Nephron progenitor cell (in vitro differentiated cells): ENCODE results near the gene LRRC10B.
"Not testable (repeated sequence)": the region's sequence is repeated elsewhere in the genome, so short reads cannot be mapped to it uniquely, and the experiment has no call there.

Source experiments
- DNase-seq: peaks from one replicate; pipeline ENCODE4 v3.0.0; 2021
- H3K27ac Mint-ChIP-seq: 2 replicates; pipeline ENCODE4 v1.8.0; 2021; ENCODE audit warnings: mild to moderate bottlenecking, moderate library complexity, mixed read lengths
- H3K27me3 Mint-ChIP-seq: 2 replicates; pipeline ENCODE4 v1.8.0; 2021; ENCODE audit warnings: mild to moderate bottlenecking, low read depth, mixed read lengths; ENCODE audit not compliant: poor library complexity
- H3K36me3 Mint-ChIP-seq: 2 replicates; pipeline ENCODE4 v1.8.0; 2021; ENCODE audit warnings: low read depth, mixed read lengths
- H3K4me1 Mint-ChIP-seq: 2 replicates; pipeline ENCODE4 v1.8.0; 2021; ENCODE audit warnings: mixed read lengths
- H3K4me3 Mint-ChIP-seq: 2 replicates; pipeline ENCODE4 v1.8.0; 2021; ENCODE audit warnings: mild to moderate bottlenecking, moderate library complexity, mixed read lengths
- H3K9me3 Mint-ChIP-seq: 2 replicates; pipeline ENCODE4 v1.8.0; 2021; ENCODE audit warnings: mild to moderate bottlenecking, moderate library complexity, mixed read lengths
- TF ChIP-seq, protein P1 (sequence below): fragments of 200-600 bp; sonication (generic); IDR thresholded peaks from 2 replicates; pipeline ENCODE4 v1.5.0; 2021; ENCODE audit warnings: antibody characterized with exemption

LRRC10B gene

GRCh38 chr11:61477727-61478148 is 30.8 kb upstream of the LRRC10B start:
- peaks cover 32% of the 10 kb centered on the region for H3K4me1 Mint-ChIP-seq

GRCh38 chr11:61479360-61480058 is 29.0 kb upstream of the LRRC10B start:
- H3K36me3 Mint-ChIP-seq, H3K9me3 Mint-ChIP-seq, H3K27ac Mint-ChIP-seq, DNase-seq, H3K4me3 Mint-ChIP-seq, H3K27me3 Mint-ChIP-seq: not testable (repeated sequence)
- H3K4me1 Mint-ChIP-seq = peaks cover 49% of the 10 kb centered on the region

More at GRCh38 chr11:61477727-61478148, 30.8 kb upstream of the LRRC10B start:
- peaks cover 15% of the 10 kb centered on the region for H3K36me3 Mint-ChIP-seq
- H3K9me3 Mint-ChIP-seq = no peaks in the 10 kb centered on the region
- TF ChIP-seq, protein P1, sequence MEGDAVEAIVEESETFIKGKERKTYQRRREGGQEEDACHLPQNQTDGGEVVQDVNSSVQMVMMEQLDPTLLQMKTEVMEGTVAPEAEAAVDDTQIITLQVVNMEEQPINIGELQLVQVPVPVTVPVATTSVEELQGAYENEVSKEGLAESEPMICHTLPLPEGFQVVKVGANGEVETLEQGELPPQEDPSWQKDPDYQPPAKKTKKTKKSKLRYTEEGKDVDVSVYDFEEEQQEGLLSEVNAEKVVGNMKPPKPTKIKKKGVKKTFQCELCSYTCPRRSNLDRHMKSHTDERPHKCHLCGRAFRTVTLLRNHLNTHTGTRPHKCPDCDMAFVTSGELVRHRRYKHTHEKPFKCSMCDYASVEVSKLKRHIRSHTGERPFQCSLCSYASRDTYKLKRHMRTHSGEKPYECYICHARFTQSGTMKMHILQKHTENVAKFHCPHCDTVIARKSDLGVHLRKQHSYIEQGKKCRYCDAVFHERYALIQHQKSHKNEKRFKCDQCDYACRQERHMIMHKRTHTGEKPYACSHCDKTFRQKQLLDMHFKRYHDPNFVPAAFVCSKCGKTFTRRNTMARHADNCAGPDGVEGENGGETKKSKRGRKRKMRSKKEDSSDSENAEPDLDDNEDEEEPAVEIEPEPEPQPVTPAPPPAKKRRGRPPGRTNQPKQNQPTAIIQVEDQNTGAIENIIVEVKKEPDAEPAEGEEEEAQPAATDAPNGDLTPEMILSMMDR = peak; percentile 91
- H3K27ac Mint-ChIP-seq = no peak overlapping the region
- peaks cover 4% of the 10 kb centered on the region for H3K27me3 Mint-ChIP-seq
- no peak overlapping the region for H3K4me3 Mint-ChIP-seq
- peak; percentile 84 for DNase-seq

GRCh38 chr11:61480261-61480993 is 28.1 kb upstream of the LRRC10B start:
- Mint-ChIP-seq H3K27me3 (peaks cover 7% of the 10 kb centered on the region), H3K36me3 (no peaks in the 10 kb centered on the region), H3K27ac (peak overlapping the region; percentile 40), H3K4me3 (peak overlapping the region; percentile 39), H3K9me3 (no peaks in the 10 kb centered on the region), H3K4me1 (peaks cover 58% of the 10 kb centered on the region)
- TF ChIP-seq, protein P1 = no peak
- no peak for DNase-seq

GRCh38 chr11:61480994-61481335 is 27.6 kb upstream of the LRRC10B start:
- DNase-seq = peak; percentile 89
- Mint-ChIP-seq H3K9me3 (no peaks in the 10 kb centered on the region), H3K27me3 (peaks cover 7% of the 10 kb centered on the region), H3K36me3 (no peaks in the 10 kb centered on the region), H3K4me1 (peaks cover 62% of the 10 kb centered on the region), H3K27ac (peak overlapping the region; percentile 96), H3K4me3 (peak overlapping the region; percentile 43)
- TF ChIP-seq, protein P1 = no peak

DNA sequence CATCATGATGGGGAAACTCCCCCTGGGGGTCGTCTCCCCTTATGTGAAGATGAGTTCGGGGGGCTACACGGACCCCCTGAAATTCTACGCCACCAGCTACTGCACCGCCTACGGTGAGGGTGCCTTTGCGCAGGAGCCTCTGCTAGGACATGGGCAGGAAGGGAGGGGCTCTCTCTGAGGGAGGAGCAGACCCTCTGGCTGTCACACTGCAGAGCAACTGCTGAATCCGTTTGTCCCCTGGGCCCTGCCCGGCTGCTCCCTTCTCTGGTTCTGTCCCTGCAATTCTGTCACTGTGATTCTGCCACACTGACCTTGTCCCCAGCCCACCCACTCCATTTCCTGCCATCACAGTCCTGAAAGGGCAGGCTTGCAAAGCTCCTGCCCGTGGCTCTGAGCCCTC is 26.7 kb upstream of the LRRC10B start:
- Mint-ChIP-seq H3K4me1 (peaks cover 70% of the 10 kb centered on the region), H3K27me3 (peaks cover 7% of the 10 kb centered on the region), H3K36me3 (no peaks in the 10 kb centered on the region), H3K9me3 (no peaks in the 10 kb centered on the region), H3K27ac (peak overlapping the region; percentile 66), H3K4me3 (peak overlapping the region; percentile 62)
- TF ChIP-seq, protein P1 = no peak
- peak; percentile 28 for DNase-seq

DNA sequence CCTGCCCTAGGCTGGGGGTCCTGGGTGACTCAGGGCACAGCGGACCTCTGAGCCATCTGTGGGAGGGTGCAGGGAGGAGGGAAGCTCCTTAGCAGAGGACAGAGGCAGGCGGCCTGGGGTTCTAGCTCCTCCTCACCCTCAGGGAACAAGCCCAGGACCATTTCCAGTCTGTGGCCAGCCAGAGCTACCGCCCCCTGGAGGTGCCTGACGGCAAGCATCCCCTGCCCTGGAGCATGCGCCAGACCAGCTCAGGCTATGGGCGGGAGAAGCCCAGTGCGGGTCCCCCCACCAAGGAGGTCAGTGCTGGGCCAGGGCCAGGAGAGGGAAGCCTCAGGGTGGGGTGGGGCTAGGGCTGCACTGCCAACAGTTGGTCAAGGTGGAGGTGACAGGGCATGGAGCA is 26.0 kb upstream of the LRRC10B start:
- Mint-ChIP-seq H3K9me3 (no peaks in the 10 kb centered on the region), H3K4me3 (peak overlapping the region; percentile 48), H3K4me1 (peaks cover 77% of the 10 kb centered on the region), H3K27ac (no peak overlapping the region), H3K36me3 (peaks cover 5% of the 10 kb centered on the region), H3K27me3 (peaks cover 7% of the 10 kb centered on the region)
- DNase-seq = peak; percentile 66
- TF ChIP-seq, protein P1 = peak; percentile 55
